Epidermal melanocyte (primary cell): ENCODE data around the gene SPANXB1.
"Not testable (repeated sequence)": the region's sequence is repeated elsewhere in the genome, so short reads cannot be mapped to it uniquely, and the experiment has no call there.

ENCODE experiments used
- DNase-seq: peaks from one replicate; pipeline ENCODE4 v3.0.0; 2011; ENCODE audit warnings: low spot score; ENCODE audit not compliant: insufficient read length

SPANXB1 gene

GRCh38 chrX:141002568-141002967 lies at the start of gene SPANXB1:
TSS of gene SPANXB1 (plus strand) at chrX:141002594. CDS start at chrX:141002694, 100 bp downstream.
- DNase-seq, result not testable (repeated sequence)

GRCh38 chrX:140967036-140967435 lies 35.4 kb upstream of the SPANXB1 start:
- no peak for DNase-seq

GRCh38 chrX:140971099-140971795 lies 31.1 kb upstream of the SPANXB1 start:
- DNase-seq, result no peak

- DNase-seq, result no peak
Measured at GRCh38 chrX:140975472-140975871, 26.9 kb upstream of the SPANXB1 start.

- DNase-seq, result no peak
Measured at GRCh38 chrX:140980271-140980670, 22.1 kb upstream of the SPANXB1 start.

GRCh38 chrX:140983730-140984129 lies 18.7 kb upstream of the SPANXB1 start:
- no peak for DNase-seq

- DNase-seq, result not testable (repeated sequence)
Measured at GRCh38 chrX:141005243-141005642, 2.8 kb downstream of the SPANXB1 start.

- DNase-seq, result not testable (repeated sequence)
Measured at GRCh38 chrX:141044246-141044645, 41.9 kb downstream of the SPANXB1 start.

- DNase-seq, result not testable (repeated sequence)
Measured at GRCh38 chrX:141049878-141050277, 47.5 kb downstream of the SPANXB1 start.

- not testable (repeated sequence) for DNase-seq
Measured at GRCh38 chrX:141052098-141052497, 49.7 kb downstream of the SPANXB1 start.
